T-cell (primary cell): ENCODE results near the gene SCN10A. TPM values are rescaled to one million over a fixed set of nuclear protein-coding genes. Genes with fewer than 3 reads are reported as not detected.

Experiments used
- ATAC-seq, 4 experiments: fragments of 200-7000 bp in 3 of 4; fragments of 150-1000 bp in 1 of 4; cut with Tn5 transposase; replicated peaks in 1 of 4; 1 replicate in 3 of 4; 2 replicates in 1 of 4; pipeline ENCODE4 v1.10.0; 2021; ENCODE audit warnings: moderate library complexity in 3 of 4, mild to moderate bottlenecking in 2 of 4, moderate number of reproducible peaks in 1 of 4
- CTCF ChIA-PET, 2 donors: fragments of 300-600 bp; sonication (Branson Sonifier 250); formaldehyde crosslinking; loops; one replicate each; lab custom pipeline; 2022; ENCODE audit warnings: antibody characterized with exemption in 2 of 2; lab: Charles Lee
- POLR2A ChIA-PET, 2 donors: fragments of 300-600 bp; sonication (Branson Sonifier 250); formaldehyde crosslinking; loops; one replicate each; lab custom pipeline; 2022; ENCODE audit warnings: antibody characterized with exemption in 2 of 2; lab: Charles Lee
- DNase-seq, 35 experiments: peaks; one replicate each; pipeline versions ENCODE4 v3.0.0 to v3.0.0-alpha.2; 2013 to 2023
- H3K27ac ChIP-seq: one replicate; pipeline ENCODE4 v1.5.1; 2013; ENCODE audit warnings: low read length
- H3K27me3 ChIP-seq, 2 experiments: replicated peaks in 1 of 2; 1 replicate in 1 of 2; 2 replicates in 1 of 2; pipeline versions ENCODE4 v1.6.1 to v1.7.0; 2013; ENCODE audit warnings: low read length in 1 of 2, mixed read lengths in 1 of 2; ENCODE audit not compliant: control insufficient read depth in 2 of 2, insufficient read depth in 2 of 2; ENCODE audit errors: extremely low read depth in 1 of 2
- H3K36me3 ChIP-seq, 2 donors: 1 replicate in 1 of 2; 2 replicates in 1 of 2; pipeline versions ENCODE4 v1.6.1 to v1.7.0; 2013; ENCODE audit warnings: low read length in 1 of 2; ENCODE audit not compliant: control insufficient read depth in 2 of 2, insufficient read depth in 1 of 2; ENCODE audit errors: extremely low read depth in 1 of 2
- H3K4me1 ChIP-seq, 2 experiments: 1 replicate in 1 of 2; 2 replicates in 1 of 2; pipeline versions ENCODE4 v1.6.1 to v1.7.0; 2013; ENCODE audit warnings: low read length in 2 of 2, mixed read lengths in 1 of 2; ENCODE audit not compliant: insufficient read depth in 2 of 2, control insufficient read depth in 1 of 2; ENCODE audit errors: extremely low read depth in 1 of 2
- H3K4me3 ChIP-seq, 2 donors: 1 replicate in 1 of 2; 2 replicates in 1 of 2; pipeline versions ENCODE4 v1.5.1 to v1.7.0; 2013; ENCODE audit warnings: mild to moderate bottlenecking in 2 of 2, low read length in 1 of 2, moderate library complexity in 1 of 2; ENCODE audit not compliant: control insufficient read depth in 1 of 2; ENCODE audit errors: extremely low read depth in 1 of 2
- H3K9me3 ChIP-seq: 2 replicates; pipeline ENCODE4 v1.7.0; 2013
- H3K27ac Mint-ChIP-seq, 2 donors: one replicate each; pipeline ENCODE4 v1.8.0; 2020 to 2021; ENCODE audit warnings: mild to moderate bottlenecking in 2 of 2, mixed read lengths in 2 of 2
- H3K27me3 Mint-ChIP-seq, 2 donors: one replicate each; pipeline ENCODE4 v1.8.0; 2021 to 2022; ENCODE audit warnings: mixed read lengths in 2 of 2
- H3K36me3 Mint-ChIP-seq: one replicate; pipeline ENCODE4 v1.8.0; 2021; ENCODE audit warnings: mixed read lengths
- H3K4me1 Mint-ChIP-seq, 3 donors: one replicate each; pipeline ENCODE4 v1.8.0; 2020 to 2022; ENCODE audit warnings: mixed read lengths in 3 of 3, mild to moderate bottlenecking in 1 of 3
- H3K4me3 Mint-ChIP-seq, 3 donors: one replicate each; pipeline ENCODE4 v1.8.0; 2020 to 2022; ENCODE audit warnings: mild to moderate bottlenecking in 3 of 3, mixed read lengths in 3 of 3, moderate library complexity in 3 of 3
- H3K9me3 Mint-ChIP-seq, 3 donors: one replicate each; pipeline ENCODE4 v1.8.0; 2020 to 2022; ENCODE audit warnings: mixed read lengths in 3 of 3
- WGBS: methylation state at CpG from one replicate; pipeline ENCODE4 v1.1.5; 2013; ENCODE audit warnings: missing lambda C conversion rate; ENCODE audit not compliant: insufficient coverage; 5-methylcytosine and 5-hydroxymethylcytosine counted together
- total RNA-seq, 35 experiments: library from RNA in 6 of 35; stranded (reverse) in 6 of 35; fragments of 120-200 nt in 1 of 35; gene quantifications; one replicate each; pipeline versions ENCODE4 v1.2.1 to v1.2.4 and lab custom pipeline; 2013 to 2026

The SCN10A gene
- total RNA-seq (not detected), total RNA-seq (lab: John Stamatoyannopoulos, UW) (0 to 0.07 (median 0) reads per million in 29 experiments)
- total RNA-seq (2013): not detected

DNA sequence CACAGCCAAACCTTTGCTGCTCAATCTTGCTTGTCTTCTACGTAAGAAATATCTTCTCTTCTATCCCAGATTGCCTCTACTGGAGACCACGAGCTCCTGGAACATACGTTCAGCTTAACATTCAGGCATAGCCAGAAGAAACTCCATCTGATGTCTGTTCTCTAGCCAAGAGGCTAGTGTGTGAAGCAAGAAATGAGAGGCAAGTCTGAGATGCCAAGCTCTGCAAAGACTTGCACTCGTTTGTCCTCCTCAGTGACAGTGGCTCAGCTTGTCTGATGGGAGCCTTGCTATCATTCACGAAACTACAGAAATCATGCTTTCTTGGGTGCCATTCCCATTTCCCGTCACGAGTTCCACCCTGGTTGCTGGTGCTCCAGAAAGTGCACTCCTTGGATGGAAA lies at the start of gene SCN10A:
Gene SCN10A (minus strand): TSS at position 192 of the 400 bp plus-strand sequence. CDS start 22,207 bp downstream, outside the sequence.
- H3K27ac Mint-ChIP-seq: no peak within 1 kb of the TSS
- Histone ChIP-seq H3K4me1 (no peaks in the 10 kb centered on the region), H3K9me3 (no peaks in the 10 kb centered on the region), H3K27ac (no peak within 1 kb of the TSS), H3K36me3 (no peaks in the 10 kb centered on the region), H3K4me3 (no peak within 1 kb of the TSS), H3K27me3 (peaks cover 0 to 14% of the 10 kb centered on the region in 2 experiments)
- whole genome bisulfite sequencing: 63% methylated on average over 5 of the region's 7 CpGs
- POLR2A ChIA-PET: no interaction called here
- H3K27me3 Mint-ChIP-seq: peaks cover 4 to 6% of the 10 kb centered on the region in 2 donors
- ATAC-seq: no peak
- no peaks in the 10 kb centered on the region for H3K9me3 Mint-ChIP-seq
- CTCF ChIA-PET: no interaction called here
- H3K4me1 Mint-ChIP-seq: no peaks in the 10 kb centered on the region
- H3K36me3 Mint-ChIP-seq: no peaks in the 10 kb centered on the region
- H3K4me3 Mint-ChIP-seq: no peak within 1 kb of the TSS
- no peak for DNase-seq

DNA sequence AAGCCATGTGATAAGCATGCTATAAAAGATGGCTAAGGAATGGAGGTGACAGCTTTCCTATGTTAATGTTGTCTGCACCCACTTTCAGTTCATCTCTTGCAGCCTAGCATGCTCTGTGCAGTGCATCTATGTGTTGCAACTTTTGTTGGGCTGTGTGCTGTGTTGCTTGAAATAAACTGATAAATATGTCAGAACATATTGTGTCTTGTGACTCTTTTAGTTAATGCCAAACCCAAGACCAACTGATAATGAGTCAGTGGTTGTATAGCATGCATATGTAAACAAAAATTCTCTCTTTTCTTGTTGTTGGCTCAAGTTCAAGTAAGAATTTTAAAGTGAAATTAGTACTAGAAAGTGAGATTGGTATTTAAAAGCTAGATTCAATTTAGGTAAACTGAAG lies 37.0 kb upstream of the SCN10A start:
- no peak for ATAC-seq
- ChIA-PET CTCF (no interaction called here), POLR2A (no interaction called here)

GRCh38 chr3:38843898-38844297 lies 27.9 kb upstream of the SCN10A start:
- ChIA-PET POLR2A (no interaction called here), CTCF (no interaction called here)
- Histone ChIP-seq H3K27ac (no peak overlapping the region), H3K4me3 (no peak overlapping the region), H3K36me3 (no peaks in the 10 kb centered on the region), H3K9me3 (no peaks in the 10 kb centered on the region), H3K4me1 (no peaks in the 10 kb centered on the region), H3K27me3 (peaks cover 0 to 2% of the 10 kb centered on the region in 2 experiments)
- no peaks in the 10 kb centered on the region for H3K4me1 Mint-ChIP-seq
- H3K4me3 Mint-ChIP-seq: no peak overlapping the region
- DNase-seq: peak in 1 of 35 experiments; percentile 8
- ATAC-seq: no peak
- 50% methylated on average over 1 of the region's 2 CpGs for WGBS
- no peaks in the 10 kb centered on the region for H3K36me3 Mint-ChIP-seq
- no peak overlapping the region for H3K27ac Mint-ChIP-seq
- H3K27me3 Mint-ChIP-seq: peaks cover 30 to 38% of the 10 kb centered on the region in 2 donors
- H3K9me3 Mint-ChIP-seq: peaks cover 0 to 3% (median 0%) of the 10 kb centered on the region in 3 donors

More for the DNA sequence above, 37.0 kb upstream of the SCN10A start:
- no peaks in the 10 kb centered on the region for H3K36me3 ChIP-seq
- no peaks in the 10 kb centered on the region for H3K9me3 ChIP-seq
- no peak overlapping the region for H3K4me3 ChIP-seq
- no peaks in the 10 kb centered on the region for H3K4me1 ChIP-seq
- peaks cover 0 to 11% (median 4%) of the 10 kb centered on the region in 3 donors for H3K9me3 Mint-ChIP-seq
- DNase-seq: no peak
- no peak overlapping the region for H3K27ac ChIP-seq
- no peak overlapping the region for H3K27ac Mint-ChIP-seq
- peaks cover 0 to 13% of the 10 kb centered on the region in 2 experiments for H3K27me3 ChIP-seq
- no peaks in the 10 kb centered on the region for H3K36me3 Mint-ChIP-seq
- no peak overlapping the region for H3K4me3 Mint-ChIP-seq
- H3K4me1 Mint-ChIP-seq: no peaks in the 10 kb centered on the region
- H3K27me3 Mint-ChIP-seq: peaks cover 12 to 37% of the 10 kb centered on the region in 2 donors

DNA sequence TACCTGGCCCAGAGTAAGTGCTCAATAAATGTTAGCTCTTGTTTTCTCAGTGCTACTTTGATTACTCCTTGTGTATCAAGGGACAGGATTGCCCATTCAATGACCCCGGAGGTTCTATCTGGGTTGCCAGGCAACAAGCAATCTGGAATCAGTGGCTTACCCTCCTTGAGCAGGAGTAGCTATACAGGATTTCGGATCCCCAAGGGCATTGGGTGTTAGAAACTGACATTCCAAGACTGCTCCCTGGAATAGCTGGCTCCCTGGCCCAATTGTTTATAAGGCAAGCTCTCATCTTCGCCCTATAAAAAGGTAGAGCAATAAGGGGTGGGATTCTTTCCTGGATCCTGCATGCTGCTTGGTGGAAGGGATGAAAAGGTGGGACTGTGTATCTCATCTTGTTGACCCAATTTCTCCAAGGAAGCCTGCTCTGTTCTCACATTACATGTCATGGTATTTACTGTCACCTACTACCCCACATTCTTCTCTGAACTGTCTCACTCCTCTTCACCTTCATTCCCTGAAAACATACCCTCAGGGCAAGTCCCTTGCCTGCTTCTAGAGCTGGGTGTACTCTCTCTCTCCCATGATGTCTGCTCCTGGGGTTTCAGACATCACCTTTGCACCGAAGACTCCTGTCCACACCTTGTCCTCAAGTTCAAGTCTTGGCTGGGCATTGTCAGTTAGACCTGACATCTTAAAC lies 26.4 kb upstream of the SCN10A start:
- no peak for DNase-seq
- H3K27ac ChIP-seq: no peak overlapping the region
- H3K27ac Mint-ChIP-seq: no peak overlapping the region
- no peaks in the 10 kb centered on the region for H3K9me3 ChIP-seq
- no peaks in the 10 kb centered on the region for H3K36me3 Mint-ChIP-seq
- H3K27me3 Mint-ChIP-seq: peaks cover 27 to 32% of the 10 kb centered on the region in 2 donors
- H3K36me3 ChIP-seq: no peaks in the 10 kb centered on the region
- no peaks in the 10 kb centered on the region for H3K4me1 Mint-ChIP-seq
- no peak overlapping the region for H3K4me3 ChIP-seq
- peaks cover 0 to 3% (median 0%) of the 10 kb centered on the region in 3 donors for H3K9me3 Mint-ChIP-seq
- ChIA-PET POLR2A (no interaction called here), CTCF (no interaction called here)
- peaks cover 0 to 2% of the 10 kb centered on the region in 2 experiments for H3K27me3 ChIP-seq
- ATAC-seq: no peak
- no peak overlapping the region for H3K4me3 Mint-ChIP-seq
- 74% methylated on average over 3 of the region's 4 CpGs for WGBS
- no peaks in the 10 kb centered on the region for H3K4me1 ChIP-seq

DNA sequence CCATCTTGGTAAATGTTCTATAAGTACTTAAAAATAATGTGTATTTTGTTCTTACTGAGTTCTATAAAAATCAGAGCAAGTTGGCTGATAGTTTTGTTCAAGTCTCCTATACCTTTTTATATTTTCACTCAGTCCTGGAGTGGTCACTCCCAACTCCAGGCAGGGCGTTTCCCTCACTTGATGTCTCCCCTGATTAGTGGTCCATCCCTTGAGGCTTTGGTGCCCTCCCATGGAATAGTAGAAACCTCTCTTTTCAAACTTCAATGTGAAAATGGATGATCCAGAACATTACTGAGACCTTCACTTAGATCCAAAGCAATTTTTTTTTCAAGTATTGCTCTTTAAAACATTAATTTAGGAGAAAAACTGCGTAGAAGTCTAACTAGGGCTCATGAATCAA lies 25.0 kb upstream of the SCN10A start:
- Histone ChIP-seq H3K4me3 (no peak overlapping the region), H3K4me1 (no peaks in the 10 kb centered on the region), H3K27ac (no peak overlapping the region), H3K36me3 (no peaks in the 10 kb centered on the region), H3K27me3 (no peaks in the 10 kb centered on the region), H3K9me3 (no peaks in the 10 kb centered on the region)
- Mint-ChIP-seq H3K9me3 (no peaks in the 10 kb centered on the region), H3K27ac (no peak overlapping the region), H3K4me1 (no peaks in the 10 kb centered on the region), H3K27me3 (peaks cover 23 to 24% of the 10 kb centered on the region in 2 donors), H3K36me3 (no peaks in the 10 kb centered on the region), H3K4me3 (no peak overlapping the region)
- DNase-seq (no peak), ATAC-seq (no peak)
- ChIA-PET POLR2A (no interaction called here), CTCF (no interaction called here)
- WGBS: no CpG with 5 or more reads among the region's 2 CpGs

GRCh38 chr3:38837358-38837757 lies 21.3 kb upstream of the SCN10A start:
- H3K27me3 Mint-ChIP-seq: peaks cover 6 to 8% of the 10 kb centered on the region in 2 donors
- DNase-seq (no peak), ATAC-seq (no peak)
- peaks cover 0 to 3% of the 10 kb centered on the region in 2 experiments for H3K4me1 ChIP-seq
- H3K9me3 Mint-ChIP-seq: no peaks in the 10 kb centered on the region
- no peak overlapping the region for H3K27ac Mint-ChIP-seq
- H3K4me3 ChIP-seq: no peak overlapping the region
- H3K36me3 Mint-ChIP-seq: no peaks in the 10 kb centered on the region
- peaks cover 12 to 17% (median 14%) of the 10 kb centered on the region in 3 donors for H3K4me1 Mint-ChIP-seq
- H3K36me3 ChIP-seq: no peaks in the 10 kb centered on the region
- WGBS: no CpG with 5 or more reads among the region's 4 CpGs
- no peak overlapping the region for H3K4me3 Mint-ChIP-seq
- ChIA-PET CTCF (no interaction called here), POLR2A (interaction anchor here in 1 of 2 donors (0.6 kb wide), 1 partner anchor 43 kb away, joined by 4 read pairs; no protein-coding TSS in a partner anchor)
- H3K27ac ChIP-seq: no peak overlapping the region
- H3K9me3 ChIP-seq: no peaks in the 10 kb centered on the region
- no peaks in the 10 kb centered on the region for H3K27me3 ChIP-seq
